ENCODE results near the gene SLC45A2.

DNA sequence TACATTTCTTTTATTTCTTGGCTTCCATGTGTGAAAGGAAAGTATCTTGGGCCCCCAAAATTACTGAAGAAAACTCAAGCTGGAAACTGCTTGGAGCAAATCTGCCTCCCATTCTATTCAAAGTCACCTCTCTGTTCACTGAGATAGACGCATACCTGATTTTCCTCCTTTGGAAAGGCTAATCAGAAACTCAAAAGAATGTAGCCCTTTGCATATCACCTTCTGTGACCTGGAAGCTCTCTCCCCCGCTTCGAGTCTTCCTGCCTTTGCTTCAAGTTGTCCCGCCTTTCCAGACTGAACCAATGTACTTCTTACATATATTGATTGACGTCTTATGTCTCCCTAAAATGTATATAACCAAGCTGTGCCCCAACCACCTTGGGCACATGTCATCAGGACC is 53.4 kb downstream of the SLC45A2 start:
- TF ChIP-seq, protein P1, sequence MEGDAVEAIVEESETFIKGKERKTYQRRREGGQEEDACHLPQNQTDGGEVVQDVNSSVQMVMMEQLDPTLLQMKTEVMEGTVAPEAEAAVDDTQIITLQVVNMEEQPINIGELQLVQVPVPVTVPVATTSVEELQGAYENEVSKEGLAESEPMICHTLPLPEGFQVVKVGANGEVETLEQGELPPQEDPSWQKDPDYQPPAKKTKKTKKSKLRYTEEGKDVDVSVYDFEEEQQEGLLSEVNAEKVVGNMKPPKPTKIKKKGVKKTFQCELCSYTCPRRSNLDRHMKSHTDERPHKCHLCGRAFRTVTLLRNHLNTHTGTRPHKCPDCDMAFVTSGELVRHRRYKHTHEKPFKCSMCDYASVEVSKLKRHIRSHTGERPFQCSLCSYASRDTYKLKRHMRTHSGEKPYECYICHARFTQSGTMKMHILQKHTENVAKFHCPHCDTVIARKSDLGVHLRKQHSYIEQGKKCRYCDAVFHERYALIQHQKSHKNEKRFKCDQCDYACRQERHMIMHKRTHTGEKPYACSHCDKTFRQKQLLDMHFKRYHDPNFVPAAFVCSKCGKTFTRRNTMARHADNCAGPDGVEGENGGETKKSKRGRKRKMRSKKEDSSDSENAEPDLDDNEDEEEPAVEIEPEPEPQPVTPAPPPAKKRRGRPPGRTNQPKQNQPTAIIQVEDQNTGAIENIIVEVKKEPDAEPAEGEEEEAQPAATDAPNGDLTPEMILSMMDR (IDR thresholded peaks at IDR 0.05; ENCODE audit: poor library complexity, severe bottlenecking) = no peak
- TF ChIP-seq, protein P2, sequence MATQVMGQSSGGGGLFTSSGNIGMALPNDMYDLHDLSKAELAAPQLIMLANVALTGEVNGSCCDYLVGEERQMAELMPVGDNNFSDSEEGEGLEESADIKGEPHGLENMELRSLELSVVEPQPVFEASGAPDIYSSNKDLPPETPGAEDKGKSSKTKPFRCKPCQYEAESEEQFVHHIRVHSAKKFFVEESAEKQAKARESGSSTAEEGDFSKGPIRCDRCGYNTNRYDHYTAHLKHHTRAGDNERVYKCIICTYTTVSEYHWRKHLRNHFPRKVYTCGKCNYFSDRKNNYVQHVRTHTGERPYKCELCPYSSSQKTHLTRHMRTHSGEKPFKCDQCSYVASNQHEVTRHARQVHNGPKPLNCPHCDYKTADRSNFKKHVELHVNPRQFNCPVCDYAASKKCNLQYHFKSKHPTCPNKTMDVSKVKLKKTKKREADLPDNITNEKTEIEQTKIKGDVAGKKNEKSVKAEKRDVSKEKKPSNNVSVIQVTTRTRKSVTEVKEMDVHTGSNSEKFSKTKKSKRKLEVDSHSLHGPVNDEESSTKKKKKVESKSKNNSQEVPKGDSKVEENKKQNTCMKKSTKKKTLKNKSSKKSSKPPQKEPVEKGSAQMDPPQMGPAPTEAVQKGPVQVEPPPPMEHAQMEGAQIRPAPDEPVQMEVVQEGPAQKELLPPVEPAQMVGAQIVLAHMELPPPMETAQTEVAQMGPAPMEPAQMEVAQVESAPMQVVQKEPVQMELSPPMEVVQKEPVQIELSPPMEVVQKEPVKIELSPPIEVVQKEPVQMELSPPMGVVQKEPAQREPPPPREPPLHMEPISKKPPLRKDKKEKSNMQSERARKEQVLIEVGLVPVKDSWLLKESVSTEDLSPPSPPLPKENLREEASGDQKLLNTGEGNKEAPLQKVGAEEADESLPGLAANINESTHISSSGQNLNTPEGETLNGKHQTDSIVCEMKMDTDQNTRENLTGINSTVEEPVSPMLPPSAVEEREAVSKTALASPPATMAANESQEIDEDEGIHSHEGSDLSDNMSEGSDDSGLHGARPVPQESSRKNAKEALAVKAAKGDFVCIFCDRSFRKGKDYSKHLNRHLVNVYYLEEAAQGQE (IDR thresholded peaks at IDR 0.05; ENCODE audit: borderline replicate concordance) = no peak
- no peak for TF ChIP-seq EZH2 (IDR thresholded peaks at IDR 0.05; ENCODE audit: borderline replicate concordance, insufficient read depth, low read length, poor library complexity, severe bottlenecking)
- no peak for TF ChIP-seq RAD21 (conservative IDR thresholded peaks at IDR 0.05)

Data from neural cell (in vitro differentiated cells).